SJSA1 (cell line): Measurements from ENCODE around the gene POLD2. TPM values are rescaled to one million over a fixed set of nuclear protein-coding genes. Genes with fewer than 3 reads are reported as not detected.

Source experiments
- DNase-seq, 2 experiments: peaks; one replicate each; pipeline ENCODE4 v3.0.0-alpha.2; 2015 to 2020; ENCODE audit warnings: low spot score in 2 of 2, low read depth in 1 of 2
- H3K27ac ChIP-seq: fragments of 250-450 bp; sonication (Bioruptor Pico); 2 replicates; pipeline ENCODE4 v1.5.1; 2020; ENCODE audit warnings: mild to moderate bottlenecking, moderate library complexity
- H3K27me3 ChIP-seq: fragments of 250-450 bp; sonication (Bioruptor Pico); replicated peaks from 2 replicates; pipeline ENCODE4 v1.5.1; 2020; ENCODE audit warnings: mild to moderate bottlenecking, moderate library complexity
- H3K36me3 ChIP-seq: fragments of 250-450 bp; sonication (Bioruptor Pico); 2 replicates; pipeline ENCODE4 v1.5.1; 2020; ENCODE audit warnings: mild to moderate bottlenecking
- H3K4me1 ChIP-seq: fragments of 250-450 bp; sonication (Bioruptor Pico); replicated peaks from 2 replicates; pipeline ENCODE4 v1.6.1; 2021; ENCODE audit warnings: mild to moderate bottlenecking
- H3K4me3 ChIP-seq: fragments of 250-450 bp; sonication (Bioruptor Pico); 2 replicates; pipeline ENCODE4 v1.5.1; 2020; ENCODE audit warnings: mild to moderate bottlenecking
- H3K9me3 ChIP-seq: fragments of 250-450 bp; sonication (Bioruptor Pico); replicated peaks from 2 replicates; pipeline ENCODE4 v1.5.1; 2020; ENCODE audit warnings: mild to moderate bottlenecking
- total RNA-seq: library from RNA; depleted of rRNA; stranded (reverse); fragments of >200 nt; shearing (Covaris generic); gene quantifications from 2 replicates; pipeline ENCODE4 v1.2.3, GENCODE V29; 2014

POLD2 gene
- total RNA-seq, 1 experiment from 2014 or later: 96.1 TPM

- DNase-seq: no peak
- Histone ChIP-seq H3K36me3 (peaks cover 72% of the 10 kb centered on the region), H3K27ac (no peak overlapping the region), H3K27me3 (no peaks in the 10 kb centered on the region), H3K4me1 (peaks cover 5% of the 10 kb centered on the region), H3K4me3 (no peak overlapping the region), H3K9me3 (no peaks in the 10 kb centered on the region)
Observed at GRCh38 chr7:44117801-44118429, 5.4 kb downstream of the POLD2 start.

GRCh38 chr7:44116789-44117666, 6.3 kb downstream of the POLD2 start:
- no peak overlapping the region for H3K4me3 ChIP-seq
- H3K4me1 ChIP-seq: no peaks in the 10 kb centered on the region; the same call in 1 of the 2 replicates
- no peaks in the 10 kb centered on the region for H3K9me3 ChIP-seq
- DNase-seq: no peak
- no peaks in the 10 kb centered on the region for H3K27me3 ChIP-seq
- H3K36me3 ChIP-seq: peaks cover 71% of the 10 kb centered on the region
- no peak overlapping the region for H3K27ac ChIP-seq

GRCh38 chr7:44116087-44116788, 7.1 kb downstream of the POLD2 start:
- H3K4me3 ChIP-seq: no peak overlapping the region
- H3K36me3 ChIP-seq: peaks cover 63% of the 10 kb centered on the region
- no peaks in the 10 kb centered on the region for H3K4me1 ChIP-seq
- no peaks in the 10 kb centered on the region for H3K27me3 ChIP-seq
- no peak for DNase-seq
- no peak overlapping the region for H3K27ac ChIP-seq
- H3K9me3 ChIP-seq: no peaks in the 10 kb centered on the region

- Histone ChIP-seq H3K4me3 (no peak overlapping the region), H3K9me3 (no peaks in the 10 kb centered on the region), H3K27ac (no peak overlapping the region), H3K36me3 (peaks cover 48% of the 10 kb centered on the region), H3K4me1 (no peaks in the 10 kb centered on the region), H3K27me3 (no peaks in the 10 kb centered on the region)
- DNase-seq: no peak
Observed at GRCh38 chr7:44114586-44115310, 8.6 kb downstream of the POLD2 start.

- Histone ChIP-seq H3K4me3 (no peak overlapping the region), H3K27me3 (no peaks in the 10 kb centered on the region), H3K36me3 (peaks cover 41% of the 10 kb centered on the region), H3K4me1 (no peaks in the 10 kb centered on the region), H3K9me3 (no peaks in the 10 kb centered on the region), H3K27ac (no peak overlapping the region)
- no peak for DNase-seq
Observed at GRCh38 chr7:44113764-44114354, 9.5 kb downstream of the POLD2 start.

- no peak for DNase-seq
- Histone ChIP-seq H3K27ac (no peak overlapping the region), H3K9me3 (no peaks in the 10 kb centered on the region), H3K4me1 (no peaks in the 10 kb centered on the region), H3K36me3 (peaks cover 39% of the 10 kb centered on the region), H3K27me3 (no peaks in the 10 kb centered on the region), H3K4me3 (no peak overlapping the region)
Observed at GRCh38 chr7:44112997-44113763, 10.2 kb downstream of the POLD2 start.

- Histone ChIP-seq H3K36me3 (peaks cover 32% of the 10 kb centered on the region), H3K27me3 (no peaks in the 10 kb centered on the region), H3K9me3 (no peaks in the 10 kb centered on the region), H3K4me3 (no peak overlapping the region), H3K27ac (no peak overlapping the region), H3K4me1 (no peaks in the 10 kb centered on the region)
- DNase-seq: no peak
Observed at GRCh38 chr7:44112231-44112996, 10.9 kb downstream of the POLD2 start.

GRCh38 chr7:44111761-44112160, 11.6 kb downstream of the POLD2 start:
- DNase-seq: no peak
- Histone ChIP-seq H3K36me3 (peaks cover 25% of the 10 kb centered on the region), H3K27me3 (no peaks in the 10 kb centered on the region), H3K27ac (no peak overlapping the region), H3K9me3 (no peaks in the 10 kb centered on the region), H3K4me1 (no peaks in the 10 kb centered on the region), H3K4me3 (no peak overlapping the region)

GRCh38 chr7:44110719-44111635, 12.4 kb downstream of the POLD2 start:
- H3K36me3 ChIP-seq: peaks cover 17% of the 10 kb centered on the region
- DNase-seq: no peak
- H3K4me1 ChIP-seq: no peaks in the 10 kb centered on the region
- H3K27ac ChIP-seq: no peak overlapping the region
- no peaks in the 10 kb centered on the region for H3K27me3 ChIP-seq
- no peak overlapping the region for H3K4me3 ChIP-seq
- H3K9me3 ChIP-seq: no peaks in the 10 kb centered on the region

GRCh38 chr7:44109991-44110390, 13.4 kb downstream of the POLD2 start:
- Histone ChIP-seq H3K36me3 (peaks cover 10% of the 10 kb centered on the region), H3K4me1 (peaks cover 8% of the 10 kb centered on the region)
- no peak for DNase-seq

More at GRCh38 chr7:44109991-44110390, 13.4 kb downstream of the POLD2 start:
- no peaks in the 10 kb centered on the region for H3K9me3 ChIP-seq
- no peaks in the 10 kb centered on the region for H3K27me3 ChIP-seq
- no peak overlapping the region for H3K4me3 ChIP-seq
- no peak overlapping the region for H3K27ac ChIP-seq
